ENCODE measurements around the gene PIP4K2C.

The PIP4K2C gene

DNA sequence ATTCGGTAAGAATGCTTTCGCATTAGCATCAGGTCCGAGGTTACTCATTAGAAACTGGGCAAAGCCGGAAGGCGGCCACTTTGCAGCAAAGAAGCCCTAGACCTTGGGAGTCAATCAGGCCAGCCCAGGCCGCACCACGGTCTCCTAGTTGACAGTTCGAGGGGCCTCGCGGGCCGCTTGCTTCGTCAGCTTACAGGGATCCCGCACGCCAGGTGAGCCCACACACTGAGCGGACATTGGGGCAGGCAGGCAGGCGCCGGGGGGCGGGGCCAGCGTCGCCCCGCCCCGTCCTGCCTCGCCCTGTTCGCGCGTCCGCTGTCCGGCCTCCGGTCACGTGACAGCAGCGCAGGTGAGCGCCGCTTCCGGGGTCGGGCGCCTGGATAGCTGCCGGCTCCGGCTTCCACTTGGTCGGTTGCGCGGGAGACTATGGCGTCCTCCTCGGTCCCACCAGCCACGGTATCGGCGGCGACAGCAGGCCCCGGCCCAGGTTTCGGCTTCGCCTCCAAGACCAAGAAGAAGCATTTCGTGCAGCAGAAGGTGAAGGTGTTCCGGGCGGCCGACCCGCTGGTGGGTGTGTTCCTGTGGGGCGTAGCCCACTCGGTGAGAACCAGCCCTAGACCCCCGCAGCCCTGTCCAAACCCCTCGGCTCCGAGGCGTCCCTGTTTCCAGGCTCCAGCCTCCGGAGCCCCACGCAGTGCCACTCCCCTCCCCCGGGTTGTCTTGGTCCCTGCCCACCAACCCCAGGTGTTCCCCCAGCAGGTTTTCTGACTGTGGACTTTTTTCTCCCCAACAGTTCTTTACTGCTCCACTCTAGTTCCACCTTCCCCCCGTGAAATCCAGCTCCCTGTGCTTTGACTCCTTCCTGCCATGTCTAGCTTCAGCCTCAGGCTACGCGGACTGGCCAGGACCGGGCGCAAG, at the start of gene PIP4K2C:
PIP4K2C (plus strand) TSS at position 329 of the 918 bp plus-strand sequence; CDS start at position 427, 98 bp downstream.
- peak; percentile 73 for DNase-seq

- no peak for DNase-seq
These were observed 49.3 kb upstream of the PIP4K2C start for GRCh38 chr12:57541717-57542116.

DNA sequence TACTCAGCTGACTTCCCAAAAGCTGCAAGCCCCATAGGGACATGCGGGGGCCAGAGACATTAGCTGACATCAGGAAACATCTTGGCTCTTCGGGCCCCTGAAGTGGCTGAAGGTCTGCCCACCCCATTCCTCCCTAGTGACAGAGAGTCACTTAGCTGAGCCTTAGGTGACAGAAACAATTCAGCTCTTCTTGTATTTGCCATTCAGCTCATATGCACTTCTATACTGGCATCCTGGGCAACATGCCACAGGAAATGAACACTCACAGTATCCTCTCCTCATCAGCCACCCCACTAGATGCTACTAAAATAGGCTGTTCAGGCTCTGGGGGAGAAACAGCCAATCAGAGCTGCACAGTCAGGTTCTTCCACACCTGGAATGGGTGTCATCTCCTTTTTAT, 47.4 kb upstream of the PIP4K2C start:
- no peak for DNase-seq

- DNase-seq, result no peak
These were observed 45.1 kb upstream of the PIP4K2C start for GRCh38 chr12:57545809-57546437.

- DNase-seq, result peak; percentile 97
These were observed 44.3 kb upstream of the PIP4K2C start, which contains the start of gene DCTN2 for GRCh38 chr12:57546438-57547287. Gene DCTN2, minus strand, starts transcription at chr12:57547192. Its CDS starts 129 bp downstream, at chr12:57547063.

DNA sequence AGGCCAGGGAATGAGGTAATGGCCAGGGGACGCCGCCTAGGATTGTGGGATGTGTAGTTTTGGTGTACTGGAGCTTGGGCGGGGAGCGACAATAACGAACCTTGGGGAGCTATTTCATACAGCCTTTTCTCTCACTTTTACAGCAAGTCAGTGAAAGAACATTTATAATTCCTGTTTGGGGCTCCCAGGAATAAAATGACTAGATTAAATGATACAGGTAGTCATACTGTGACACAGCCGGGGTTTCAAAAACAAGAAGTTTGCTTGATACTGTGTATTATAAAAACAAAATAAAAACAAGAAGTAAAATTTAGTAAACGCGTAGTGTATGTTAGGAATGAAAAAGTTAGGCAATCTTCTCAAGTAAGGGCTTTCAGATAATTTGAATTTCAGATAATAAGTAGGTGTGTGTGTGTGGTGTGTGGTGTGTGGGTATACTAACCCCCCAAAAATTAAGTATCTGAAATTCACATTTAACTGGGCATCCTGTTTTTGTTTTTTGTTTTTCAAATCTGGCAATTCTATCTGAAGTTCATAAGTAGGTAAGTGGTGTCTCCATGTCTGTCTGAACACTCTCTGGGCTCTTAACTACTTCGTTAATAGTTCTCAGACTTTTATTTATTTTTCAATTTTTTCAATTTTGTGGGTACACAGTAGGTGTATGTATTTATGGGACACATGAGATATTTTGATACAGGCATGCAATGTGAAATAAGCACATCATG, 43.5 kb upstream of the PIP4K2C start:
- no peak for DNase-seq

GRCh38 chr12:57548013-57548315, 43.0 kb upstream of the PIP4K2C start:
- no peak for DNase-seq

DNA sequence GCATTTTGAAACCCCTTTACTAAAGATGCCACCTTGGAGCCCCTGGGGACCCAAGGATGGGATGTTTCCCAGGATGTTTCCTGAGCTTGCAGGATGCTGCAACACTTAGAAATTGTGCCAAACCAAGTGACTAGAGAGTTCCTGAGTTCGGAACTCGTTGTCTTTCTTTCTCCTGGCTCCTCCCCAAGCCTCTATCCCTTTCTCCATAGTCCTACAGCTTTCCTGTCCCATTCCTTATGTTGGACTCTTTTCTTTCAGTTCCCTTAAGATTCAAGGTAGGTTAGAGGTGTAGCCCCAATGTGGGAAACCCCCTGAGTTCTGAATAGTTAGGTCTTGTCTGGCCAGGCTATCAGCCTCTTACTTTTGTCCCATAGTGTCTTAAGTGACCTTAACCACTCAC, 42.5 kb upstream of the PIP4K2C start:
- no peak for DNase-seq

DNA sequence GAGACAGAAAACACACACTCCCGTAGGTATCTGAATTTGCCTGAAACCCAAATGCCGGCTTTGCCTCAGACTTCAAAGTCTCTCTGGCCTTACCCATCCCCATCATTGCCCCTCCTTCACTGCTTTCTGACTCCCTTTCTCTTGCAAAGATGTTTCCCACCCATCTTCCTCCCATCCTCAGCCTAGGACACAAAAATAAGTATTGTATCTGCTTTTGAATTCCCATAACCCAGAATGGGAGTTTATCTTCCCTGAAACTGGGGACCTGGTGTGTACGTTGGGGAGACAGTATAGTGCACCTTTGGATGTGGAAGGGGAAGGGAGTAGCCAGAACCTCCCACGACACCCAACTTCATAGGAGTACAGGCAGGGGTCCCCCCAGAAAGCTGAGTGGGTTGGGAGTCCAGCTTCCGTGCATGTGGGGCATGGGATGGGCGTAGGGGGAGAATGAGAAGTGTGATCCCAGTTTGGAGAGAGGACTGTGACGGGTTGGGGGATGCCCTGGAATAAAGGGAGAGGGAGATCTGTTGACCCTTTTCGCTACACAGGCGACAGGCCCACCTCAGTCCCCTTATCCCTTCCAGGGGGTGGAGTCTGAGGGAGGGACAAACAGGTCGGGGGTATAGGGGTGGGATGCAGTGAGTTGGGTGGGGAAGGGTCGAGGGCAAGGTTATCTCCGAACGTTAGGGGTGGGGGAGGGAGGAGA, 41.6 kb upstream of the PIP4K2C start:
- DNase-seq, result no peak

DNA sequence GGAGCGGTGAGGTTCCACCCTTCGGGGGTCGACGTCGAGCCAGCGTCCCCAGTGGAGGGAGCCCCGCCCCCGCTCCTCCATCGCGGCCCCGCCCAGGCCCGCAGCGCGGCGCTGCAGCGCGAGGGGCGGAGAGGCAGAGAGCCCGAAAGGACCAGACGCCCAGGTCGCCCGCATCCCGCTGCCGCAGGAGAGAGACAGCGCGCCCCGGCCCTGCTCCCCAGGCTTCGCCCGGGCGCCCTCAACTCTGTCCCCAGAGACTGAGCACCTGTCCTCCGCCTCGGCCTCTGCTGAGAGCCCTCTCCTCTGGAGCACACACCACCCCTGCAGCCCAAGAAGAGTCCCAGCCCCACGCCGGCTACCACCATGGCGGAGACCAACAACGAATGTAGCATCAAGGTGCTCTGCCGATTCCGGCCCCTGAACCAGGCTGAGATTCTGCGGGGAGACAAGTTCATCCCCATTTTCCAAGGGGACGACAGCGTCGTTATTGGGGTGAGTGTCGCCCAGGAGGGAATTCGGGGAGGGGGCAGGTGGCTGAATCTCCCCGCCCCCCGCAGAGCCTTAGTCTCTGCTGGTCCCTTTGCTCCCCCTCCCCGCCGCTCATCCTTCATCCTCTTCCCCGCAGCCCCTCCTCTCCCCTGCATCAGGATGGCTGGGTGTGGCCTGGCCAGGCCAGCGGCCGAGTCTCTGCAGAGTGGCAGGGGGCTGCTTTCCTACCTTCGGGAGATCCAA, 40.9 kb upstream of the PIP4K2C start, which contains the start of gene KIF5A:
KIF5A (plus strand) TSS at position 136 of the 732 bp plus-strand sequence; CDS start at position 364, 228 bp downstream.
- no peak for DNase-seq

- no peak for DNase-seq
These were observed 40.1 kb upstream of the PIP4K2C start for GRCh38 chr12:57550641-57551549.

DNA sequence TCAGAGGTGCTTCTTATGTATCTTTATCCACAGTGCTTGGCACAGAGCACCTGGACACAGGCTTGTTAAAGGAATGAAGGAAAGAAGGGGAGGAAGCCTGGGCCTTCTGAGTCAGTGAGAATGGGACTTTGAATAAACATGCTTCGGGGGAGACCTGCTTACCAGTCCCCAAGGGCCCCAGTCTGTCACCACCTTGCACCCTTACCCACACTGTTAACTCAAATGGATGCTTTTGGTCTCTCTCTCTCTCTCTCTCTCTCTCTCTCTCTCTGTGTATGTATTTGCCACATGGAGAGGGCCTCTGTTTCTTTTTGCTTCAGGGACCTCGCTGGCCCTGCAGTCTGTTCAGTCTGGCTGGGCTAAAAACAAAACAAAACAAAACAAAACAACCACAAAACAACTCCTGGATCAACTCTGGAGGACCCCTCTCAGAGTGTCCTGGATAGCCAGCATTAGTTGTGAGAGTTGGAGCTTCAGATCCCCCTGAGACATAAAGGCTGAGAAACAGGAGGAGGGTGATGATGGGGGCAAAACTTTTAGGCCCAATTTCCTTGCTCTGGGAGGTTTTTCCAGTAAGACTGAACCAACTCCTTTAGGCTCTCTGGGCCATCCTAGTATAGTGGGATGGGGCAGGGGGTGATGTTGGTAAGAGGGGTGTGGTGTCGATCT, 39.2 kb upstream of the PIP4K2C start:
- DNase-seq, result no peak

- no peak for DNase-seq
These were observed 38.7 kb upstream of the PIP4K2C start for GRCh38 chr12:57552306-57552651.

GRCh38 chr12:57552835-57553313, 38.1 kb upstream of the PIP4K2C start:
- no peak for DNase-seq

DNA sequence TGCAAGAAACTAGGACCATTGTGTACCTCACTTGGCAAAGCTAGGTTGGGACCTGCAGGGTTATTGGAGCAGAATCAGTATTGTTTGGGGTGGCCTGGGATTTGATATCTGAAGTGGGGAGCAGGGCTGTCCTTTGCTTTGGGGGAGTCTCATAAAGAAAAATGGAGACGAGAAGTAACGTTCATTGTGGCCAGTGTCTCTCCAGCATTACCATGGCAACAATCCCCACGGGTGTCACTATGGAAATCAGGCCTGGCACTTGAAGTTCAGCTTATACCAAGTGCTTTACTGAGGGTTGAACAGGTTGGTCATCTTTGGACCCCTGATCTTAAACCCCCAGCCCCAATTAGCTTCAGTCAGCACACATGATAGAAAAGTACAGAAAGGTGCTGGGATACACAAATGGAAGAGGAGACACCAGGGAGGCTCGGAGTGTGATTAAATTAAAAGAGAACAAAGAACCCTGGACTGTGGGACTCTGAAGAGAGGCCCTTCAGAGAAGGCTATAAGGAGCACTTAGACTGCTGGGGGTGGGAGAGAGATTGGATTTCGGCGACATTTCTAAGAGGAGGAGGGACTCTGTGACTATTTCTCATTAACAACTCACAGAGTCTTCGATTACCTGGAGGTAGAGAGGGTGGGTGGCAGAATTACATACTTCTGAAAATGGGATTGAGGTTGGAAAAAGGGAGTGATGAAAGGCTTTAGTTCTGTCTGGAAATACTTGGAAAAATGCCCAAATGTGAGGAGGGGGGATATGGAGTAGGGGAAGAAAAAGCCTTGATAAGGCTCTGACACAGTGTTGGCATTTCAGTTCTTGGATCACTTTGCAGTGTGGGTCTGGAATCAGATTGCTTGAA, 37.4 kb upstream of the PIP4K2C start:
- no peak for DNase-seq

DNA sequence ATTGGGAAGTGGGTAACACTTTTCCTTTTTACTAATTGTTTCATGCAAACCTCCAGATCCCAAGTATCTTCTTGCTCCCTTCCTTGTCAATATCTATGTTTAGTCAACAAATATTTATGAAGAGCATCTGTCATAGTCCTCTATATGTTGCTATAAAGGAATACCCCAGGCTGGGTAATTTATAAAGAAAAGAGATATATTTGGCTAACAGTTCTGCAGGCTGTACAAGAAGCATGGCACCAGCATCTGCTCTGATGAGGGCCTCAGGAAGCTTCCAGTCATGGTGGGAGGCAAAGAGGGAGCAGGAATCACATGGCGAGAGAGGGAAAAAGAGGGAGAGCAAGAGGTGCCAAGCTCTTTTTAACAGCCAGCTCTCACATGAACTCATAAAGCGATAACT, 36.5 kb upstream of the PIP4K2C start:
- no peak for DNase-seq

DNA sequence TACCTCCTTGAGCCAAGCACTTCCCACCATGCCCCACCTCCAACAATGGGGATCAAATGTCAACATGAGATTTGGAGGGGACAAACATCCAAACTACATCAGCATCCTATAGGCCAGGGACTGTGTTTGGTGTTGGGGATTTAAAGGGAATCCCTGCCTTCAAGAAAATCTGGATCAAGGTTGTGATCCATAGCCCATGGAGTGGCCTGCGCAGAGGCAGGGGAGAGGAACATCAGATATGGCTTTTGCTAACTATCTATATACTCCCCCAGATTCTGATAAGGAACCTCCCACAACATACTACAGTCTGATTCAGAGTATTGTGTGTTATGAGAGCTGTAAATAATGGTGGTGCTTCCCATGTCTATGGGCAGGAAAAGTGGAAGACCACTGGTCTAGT, 36.1 kb upstream of the PIP4K2C start:
- no peak for DNase-seq

GRCh38 chr12:57558864-57559263, 32.1 kb upstream of the PIP4K2C start:
- no peak for DNase-seq

All from right forelimb (tissue), 1 donor.